Activated CD4-positive, CD25-positive, alpha-beta regulatory T cell (primary cell): ENCODE measurements around the gene PALM.
A peak's percentile ranks its signal among the peaks of the same experiment; 100 is the strongest.
"Not testable (repeated sequence)": the region's sequence is repeated elsewhere in the genome, so short reads cannot be mapped to it uniquely, and the experiment has no call there.

Experiments
- DNase-seq, 4 experiments: peaks; one replicate each; lab custom pipeline; 2025; lab: John Stamatoyannopoulos, UW

The PALM gene, protein sequence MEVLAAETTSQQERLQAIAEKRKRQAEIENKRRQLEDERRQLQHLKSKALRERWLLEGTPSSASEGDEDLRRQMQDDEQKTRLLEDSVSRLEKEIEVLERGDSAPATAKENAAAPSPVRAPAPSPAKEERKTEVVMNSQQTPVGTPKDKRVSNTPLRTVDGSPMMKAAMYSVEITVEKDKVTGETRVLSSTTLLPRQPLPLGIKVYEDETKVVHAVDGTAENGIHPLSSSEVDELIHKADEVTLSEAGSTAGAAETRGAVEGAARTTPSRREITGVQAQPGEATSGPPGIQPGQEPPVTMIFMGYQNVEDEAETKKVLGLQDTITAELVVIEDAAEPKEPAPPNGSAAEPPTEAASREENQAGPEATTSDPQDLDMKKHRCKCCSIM

GRCh38 chr19:708154-709143 is at the start of gene PALM:
Gene PALM, plus strand, starts transcription at chr19:708935. Its CDS starts 212 bp downstream, at chr19:709147.
- no peak for DNase-seq

DNA sequence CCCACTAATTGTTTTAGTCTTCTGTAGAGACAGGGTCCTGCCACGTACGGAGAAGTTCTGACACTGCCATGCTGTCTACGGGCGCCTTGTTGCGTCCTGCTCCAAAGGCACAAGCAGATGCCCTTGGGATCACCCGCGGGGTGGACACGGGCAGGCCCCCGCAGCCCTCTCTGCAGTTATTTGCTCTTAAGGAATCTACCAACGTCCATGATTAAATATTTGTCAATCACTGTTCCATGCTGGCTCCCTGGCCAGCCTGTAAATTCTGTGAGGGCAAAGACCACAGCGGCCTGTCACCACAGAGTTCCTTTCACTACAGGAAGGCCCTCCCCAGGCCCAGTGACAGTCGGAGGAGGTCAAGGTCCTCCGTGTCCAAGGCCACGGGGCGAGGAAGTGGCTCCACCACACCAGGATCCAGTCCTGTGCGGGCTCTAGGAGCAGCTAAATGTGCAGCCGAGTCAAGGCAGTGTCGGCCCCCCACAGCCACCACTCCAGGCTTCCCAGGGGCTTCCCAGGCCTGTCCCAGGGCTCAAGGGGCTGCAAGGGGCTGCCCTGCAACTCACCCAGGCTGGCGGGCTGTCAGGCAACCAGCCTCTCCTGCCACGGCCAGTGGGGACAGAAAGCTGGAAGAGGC is 47.8 kb upstream of the PALM start:
- no peak for DNase-seq

GRCh38 chr19:661427-662196 is 47.1 kb upstream of the PALM start:
- peak in 2 of 4 experiments; percentile 38 to 50 for DNase-seq

DNA sequence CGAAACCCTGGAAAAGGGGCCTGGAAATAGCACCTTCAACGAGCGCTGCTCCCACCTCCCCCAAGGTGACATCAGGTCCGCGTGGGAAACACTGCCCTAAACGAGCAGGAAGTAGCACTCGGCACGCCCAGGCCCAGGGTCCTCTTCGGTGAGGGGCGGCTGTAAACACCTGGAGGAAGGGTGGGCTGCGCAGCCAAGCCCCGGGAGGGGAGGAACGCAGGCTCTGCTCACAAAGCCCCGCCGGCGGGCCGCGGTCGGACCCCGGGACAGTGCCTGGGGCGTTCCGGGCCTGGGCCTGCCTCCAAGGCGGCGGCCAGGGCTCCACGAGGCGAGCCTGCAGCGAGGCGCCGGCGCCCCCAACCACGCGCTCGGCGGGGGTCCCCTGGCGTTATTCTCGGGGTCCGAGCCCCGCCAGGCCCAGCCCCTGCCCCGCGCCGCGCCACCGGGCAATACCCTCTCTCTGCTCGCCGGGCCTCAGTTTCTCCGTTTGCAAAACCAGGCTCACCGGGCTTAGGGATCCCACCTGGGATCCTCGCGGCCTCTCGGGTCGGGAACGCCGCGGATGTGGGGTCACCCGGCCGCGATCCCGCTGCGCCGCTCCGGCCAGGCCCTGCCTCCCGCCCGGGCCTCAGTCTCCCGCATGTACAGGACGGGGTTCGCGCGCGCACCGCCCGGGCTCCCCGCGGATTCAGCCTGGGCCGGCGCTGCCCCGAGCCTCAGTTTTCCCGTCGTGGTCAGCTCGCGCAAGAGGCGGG is 46.4 kb upstream of the PALM start:
- DNase-seq, result peak; percentile 36 to 61 (median 54)

- peak; percentile 88 to 93 (median 91) for DNase-seq
Observed at GRCh38 chr19:662962-663681, 45.6 kb upstream of the PALM start, which contains the start of gene RNF126. Gene RNF126, minus strand, starts transcription at chr19:663214. Its CDS starts 93 bp downstream, at chr19:663121.

GRCh38 chr19:663682-664117 is 45.0 kb upstream of the PALM start:
- DNase-seq, result no peak

GRCh38 chr19:664913-665443 is 43.8 kb upstream of the PALM start:
- DNase-seq, result peak; percentile 36 to 75 (median 53)

GRCh38 chr19:666985-667573 is 41.7 kb upstream of the PALM start:
- DNase-seq, result not testable (repeated sequence)

- DNase-seq, result not testable (repeated sequence)
Observed at GRCh38 chr19:668675-669434, 39.9 kb upstream of the PALM start.

DNA sequence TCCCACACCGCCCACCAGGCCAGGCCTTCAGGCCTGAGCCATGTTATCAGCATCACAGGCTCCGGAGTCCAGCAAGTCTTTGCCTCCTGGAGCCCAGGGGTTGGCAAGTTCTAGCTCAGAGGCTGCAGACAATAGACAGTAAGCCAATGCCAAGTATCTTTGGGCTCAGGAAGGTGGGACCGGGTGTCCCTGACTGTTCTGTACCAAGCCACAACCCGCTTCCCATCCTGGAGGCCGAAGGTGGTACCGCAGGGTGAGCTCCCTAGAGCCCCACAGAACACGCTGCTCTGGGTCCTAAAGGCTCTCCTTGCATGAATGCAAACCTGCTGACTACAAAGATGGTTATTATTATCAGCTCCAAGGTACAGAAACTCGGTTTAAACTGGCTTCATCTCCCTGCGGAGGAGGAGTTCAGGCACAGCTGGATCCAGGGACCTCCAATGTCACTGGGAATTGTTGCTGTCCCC is 38.1 kb upstream of the PALM start:
- no peak for DNase-seq

DNA sequence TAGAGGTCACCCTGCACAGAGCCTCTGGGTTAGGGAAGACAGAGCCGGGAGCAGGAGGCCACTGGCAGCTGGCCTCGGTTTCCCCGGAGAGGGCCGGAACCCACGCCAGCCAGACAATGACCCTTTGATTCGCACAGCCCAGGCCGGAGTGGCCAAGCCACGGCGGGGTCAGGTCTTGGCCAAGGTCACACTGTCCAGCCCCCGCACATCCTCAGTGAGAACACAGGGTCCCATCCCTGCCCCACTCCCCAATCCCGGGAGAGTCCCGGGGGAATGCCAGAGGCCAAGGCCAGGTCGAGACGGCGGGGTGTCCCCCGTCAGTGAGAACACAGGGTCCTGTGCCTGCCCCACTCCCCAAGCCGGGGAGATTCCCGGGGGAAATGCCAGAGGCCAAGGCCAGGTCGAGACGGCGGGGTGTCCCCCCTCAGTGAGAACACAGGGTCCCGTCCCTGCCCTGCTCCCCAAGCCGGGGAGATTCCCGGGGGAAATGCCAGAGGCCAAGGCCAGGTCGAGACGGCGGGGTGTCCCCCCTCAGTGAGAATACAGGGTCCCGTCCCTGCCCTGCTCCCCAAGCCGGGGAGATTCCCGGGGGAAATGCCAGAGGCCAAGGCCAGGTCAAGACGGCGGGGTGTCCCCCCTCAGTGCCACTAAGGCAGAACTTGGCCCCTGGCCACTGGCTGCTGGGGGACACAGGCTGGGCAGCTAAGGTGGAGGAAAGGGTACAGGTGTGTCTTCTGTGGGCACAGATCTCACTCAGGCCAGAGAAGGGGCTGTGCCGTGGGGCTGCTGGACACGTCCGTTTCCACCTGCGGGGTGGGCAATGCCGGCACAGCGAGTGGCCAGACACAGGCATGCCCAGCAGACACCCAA is 34.2 kb upstream of the PALM start:
- DNase-seq, result no peak

DNA sequence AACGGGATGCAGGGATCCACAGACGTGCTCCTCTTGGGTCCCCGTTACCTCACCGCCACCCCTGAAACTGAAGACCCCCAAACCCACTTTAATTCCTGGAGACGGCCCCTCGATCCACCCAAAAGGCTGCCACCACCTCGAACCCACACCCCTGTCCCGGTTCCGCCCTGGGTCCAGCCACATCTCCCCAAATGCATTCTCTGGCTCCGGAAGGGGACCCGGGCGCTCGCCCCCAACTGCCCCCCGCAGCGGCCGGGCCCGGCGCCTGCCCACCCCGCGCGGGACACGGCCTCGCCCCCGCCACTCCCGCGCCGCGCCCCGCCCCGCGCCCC is 32.8 kb upstream of the PALM start:
- DNase-seq, result no peak

DNA sequence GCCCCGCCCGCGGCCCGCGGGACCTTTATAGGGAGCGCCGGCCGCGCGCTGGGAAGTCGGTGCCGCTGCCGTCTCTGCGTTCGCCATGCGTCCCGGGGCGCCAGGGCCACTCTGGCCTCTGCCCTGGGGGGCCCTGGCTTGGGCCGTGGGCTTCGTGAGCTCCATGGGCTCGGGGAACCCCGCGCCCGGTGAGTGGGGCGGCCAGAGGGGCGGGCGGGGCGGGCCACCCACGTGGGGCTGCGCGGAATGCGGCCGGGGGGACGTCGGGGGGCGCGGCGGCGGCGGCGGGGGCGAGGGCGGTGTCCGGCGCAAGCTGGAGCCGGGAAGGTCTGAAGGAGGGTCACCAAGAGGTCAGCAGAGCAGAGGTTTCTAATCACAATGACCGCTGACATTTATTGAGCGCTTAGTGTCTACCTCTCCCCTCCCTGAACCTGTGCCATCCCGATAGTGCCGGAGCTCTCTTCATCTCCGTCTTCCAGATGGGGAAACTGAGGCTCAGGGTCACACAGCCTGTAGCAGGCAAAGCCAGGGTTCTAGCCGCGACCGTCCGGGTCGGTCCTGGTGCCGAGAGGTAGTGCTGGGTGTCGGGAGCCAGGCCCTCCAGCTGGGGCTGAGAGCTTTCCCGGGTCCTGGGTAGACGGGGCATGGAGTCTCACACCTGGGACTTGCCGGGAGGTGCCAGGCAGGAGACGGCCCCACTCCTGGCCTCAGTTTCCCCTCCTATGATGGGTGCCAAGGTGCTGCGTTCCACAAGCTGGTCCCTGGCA is 32.2 kb upstream of the PALM start, which contains the start of gene FSTL3:
Gene FSTL3 (plus strand): TSS at position 54 of the 767 bp plus-strand sequence. CDS start 32 bp downstream, at position 86.
- no peak for DNase-seq

GRCh38 chr19:677201-677600 is 31.5 kb upstream of the PALM start:
- no peak for DNase-seq

DNA sequence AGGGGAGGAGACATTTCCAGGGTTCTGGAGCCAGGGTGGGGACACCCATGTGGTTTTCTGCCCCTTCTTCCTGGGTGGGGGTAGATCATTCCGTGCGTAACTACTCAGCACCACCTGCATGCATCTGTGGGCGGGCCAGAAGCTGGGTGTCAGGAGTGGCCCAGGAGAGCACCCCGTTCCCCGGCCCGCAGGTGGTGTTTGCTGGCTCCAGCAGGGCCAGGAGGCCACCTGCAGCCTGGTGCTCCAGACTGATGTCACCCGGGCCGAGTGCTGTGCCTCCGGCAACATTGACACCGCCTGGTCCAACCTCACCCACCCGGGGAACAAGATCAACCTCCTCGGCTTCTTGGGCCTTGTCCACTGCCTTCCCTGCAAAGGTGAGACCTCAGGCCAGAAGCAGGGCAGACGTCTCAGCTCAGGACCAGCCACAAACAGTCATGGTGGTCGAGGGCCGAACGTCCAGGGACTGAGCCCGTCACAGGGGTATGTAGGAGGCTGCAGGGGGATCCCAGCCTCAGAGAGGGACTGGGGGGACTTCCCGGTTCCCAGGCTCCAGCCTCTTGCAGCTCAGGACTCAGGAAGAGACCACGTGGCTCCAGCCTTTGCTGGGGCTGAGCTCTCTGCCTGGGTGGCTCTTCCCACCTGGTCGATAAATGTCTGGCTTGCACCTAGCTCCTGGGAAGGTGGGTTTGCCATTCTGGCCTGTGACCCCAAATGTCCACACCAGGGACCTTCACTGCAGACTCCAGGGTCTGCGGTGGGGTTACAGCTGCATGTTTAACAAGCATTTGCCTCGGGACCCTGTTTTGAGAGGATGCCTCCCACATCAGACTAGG is 30.9 kb upstream of the PALM start:
- DNase-seq, result no peak
